GM18519 (cell line): ENCODE data around the gene ACTN3.
"Not testable (repeated sequence)": the region's sequence is repeated elsewhere in the genome, so short reads cannot be mapped to it uniquely, and the experiment has no call there.

ENCODE experiments used
- ATAC-seq: cut with Tn5 transposase; IDR thresholded peaks from one replicate; pipeline ENCODE4 v1.9.1; 2021; ENCODE audit warnings: mild to moderate bottlenecking, moderate library complexity; ENCODE audit not compliant: unreplicated experiment, low FRiP score

Gene ACTN3

DNA sequence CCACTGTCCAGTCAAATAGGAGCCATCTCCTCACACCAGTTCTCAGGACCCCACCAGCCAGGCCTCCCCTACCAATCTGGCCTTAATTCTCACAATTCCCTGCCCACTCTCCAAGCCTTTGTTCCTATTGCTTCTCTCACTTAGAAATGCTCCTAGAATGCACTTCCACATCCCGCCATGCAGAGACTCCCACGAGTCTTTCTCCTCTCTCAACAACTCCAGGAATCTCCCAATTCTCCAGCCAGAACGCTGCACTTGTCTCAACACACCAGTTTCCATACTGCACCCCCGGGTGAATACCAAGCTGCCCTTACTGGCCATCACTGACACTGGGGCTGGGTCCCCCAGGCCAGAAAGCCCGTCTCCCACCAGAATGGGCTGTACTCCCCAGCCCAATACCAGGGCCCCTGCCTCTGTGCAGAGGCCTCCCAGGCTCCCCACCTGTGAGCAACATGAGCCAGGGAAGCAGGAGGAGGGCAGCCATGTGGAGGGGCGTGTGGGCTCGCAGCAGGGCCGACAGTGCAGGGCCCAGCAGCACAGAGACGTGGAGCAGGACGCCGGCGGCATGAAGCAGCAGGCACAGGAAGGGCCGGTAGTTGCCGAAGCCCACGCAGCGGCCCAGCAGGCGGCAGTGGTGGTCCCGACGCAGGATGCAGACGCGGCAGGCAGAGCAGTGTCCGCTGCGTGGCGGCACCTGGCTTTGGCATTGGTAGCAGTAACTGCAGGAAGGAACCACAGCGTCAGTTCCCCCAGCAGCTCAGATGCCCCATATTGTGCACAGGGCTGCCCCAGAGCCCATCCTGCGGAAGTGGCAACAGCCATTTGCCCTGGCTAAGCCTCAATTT lies 3.2 kb upstream of the ACTN3 start:
- no peak for ATAC-seq

DNA sequence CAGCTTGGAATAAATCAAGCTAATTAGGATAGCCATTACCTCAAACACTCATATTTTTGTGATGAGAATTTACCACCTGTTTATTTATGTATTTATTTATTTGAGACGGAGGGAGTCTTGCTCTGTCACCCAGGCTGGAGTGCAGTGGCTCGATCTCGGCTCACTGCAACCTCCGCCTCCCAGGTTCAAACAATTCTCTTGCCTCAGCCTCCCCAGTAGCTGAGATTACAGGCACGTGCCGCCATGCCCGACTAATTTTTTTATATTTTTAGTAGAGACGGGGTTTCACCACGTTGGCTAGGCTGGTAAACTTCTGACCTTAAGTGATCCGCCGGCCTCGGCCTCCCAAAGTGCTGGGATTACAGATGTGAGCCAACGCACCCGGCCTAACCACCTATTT lies 1.8 kb upstream of the ACTN3 start:
- not testable (repeated sequence) for ATAC-seq

DNA sequence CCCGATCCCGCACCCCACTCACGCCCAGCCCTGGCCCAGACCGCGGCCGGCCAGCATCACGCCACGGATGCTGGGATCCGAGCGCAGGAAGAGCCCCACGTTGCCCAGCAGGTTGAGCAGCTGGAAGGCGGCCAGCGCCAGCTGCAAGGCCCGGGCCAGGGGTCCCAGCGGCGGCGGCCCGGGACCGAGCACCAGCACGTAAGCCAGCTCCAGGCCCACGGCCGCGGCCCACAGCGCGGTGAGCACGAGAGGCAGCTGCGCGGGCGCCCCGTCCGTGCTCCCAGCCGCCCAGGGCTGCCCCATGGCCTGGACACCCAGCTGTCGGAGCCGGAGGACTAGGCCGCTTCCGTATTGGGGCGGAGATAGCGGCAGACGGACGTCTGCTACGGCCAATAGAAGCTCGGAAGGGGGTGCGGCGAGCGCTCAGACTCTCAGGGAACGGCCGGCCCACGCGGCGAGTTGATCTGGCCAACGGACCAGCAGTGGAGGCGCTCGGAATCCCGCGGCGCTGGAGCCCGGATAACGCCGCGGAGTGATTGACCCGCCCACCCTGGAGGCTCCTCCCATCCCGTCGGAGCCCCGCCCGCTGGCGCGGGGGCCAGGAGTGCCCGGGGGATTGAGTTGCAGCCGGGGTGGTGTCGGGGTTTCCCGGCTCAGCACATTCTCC lies 869 bp upstream of the ACTN3 start, which contains the start of gene ZDHHC24:
TSS of gene ZDHHC24 (minus strand) at position 348 of the 667 bp plus-strand sequence. CDS start at position 303, 45 bp downstream.
- peak; percentile 58 for ATAC-seq

DNA sequence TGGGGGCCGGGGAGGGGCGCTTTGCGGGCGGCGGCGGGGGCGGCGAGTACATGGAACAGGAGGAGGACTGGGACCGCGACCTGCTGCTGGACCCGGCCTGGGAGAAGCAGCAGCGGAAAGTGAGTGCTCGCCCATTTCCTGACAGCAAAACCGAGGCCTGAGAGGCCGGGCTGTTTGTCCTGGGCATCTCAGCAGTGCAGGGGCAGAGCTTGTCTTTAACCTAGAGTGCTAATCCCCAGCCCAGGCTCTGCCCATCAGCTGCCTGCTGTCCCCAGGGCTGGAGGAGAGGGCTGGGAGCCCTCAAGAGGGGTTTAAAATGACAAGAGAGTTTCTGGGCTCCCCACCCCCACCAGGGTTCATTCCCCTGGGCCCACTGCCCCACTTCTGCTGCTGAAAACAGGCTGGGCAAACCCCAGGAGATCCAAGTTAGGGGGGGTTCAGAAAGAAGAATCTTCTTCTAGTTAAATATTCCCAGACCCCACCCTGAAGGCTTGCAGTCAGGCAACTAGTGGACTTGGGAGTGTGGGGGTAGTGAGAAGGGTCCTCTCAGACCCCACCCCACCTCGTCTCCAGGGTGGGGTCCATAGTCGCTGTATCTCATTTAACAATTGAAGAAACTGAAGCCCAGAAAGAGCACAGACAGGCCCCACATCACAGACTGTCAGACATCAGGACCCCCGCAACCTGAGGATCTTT lies 411 bp downstream of the ACTN3 start:
- ATAC-seq: no peak

DNA sequence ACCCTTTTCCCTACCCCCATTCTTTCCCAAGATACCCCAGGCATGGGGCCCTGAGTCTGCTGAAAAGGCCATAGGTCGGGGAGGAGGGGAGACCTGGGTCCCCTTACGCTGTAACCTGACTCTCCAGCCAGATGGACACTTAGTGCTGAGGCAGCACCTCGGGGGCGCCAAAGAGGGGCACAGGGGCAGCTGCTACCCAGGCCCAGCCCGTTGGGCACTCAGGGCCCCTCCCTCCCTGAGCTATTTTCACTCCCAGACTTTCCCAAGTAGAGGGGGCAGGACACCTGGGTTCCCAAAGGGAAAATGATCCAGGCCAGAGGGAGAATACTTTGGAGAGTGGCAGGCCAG lies 933 bp downstream of the ACTN3 start:
- ATAC-seq: no peak

DNA sequence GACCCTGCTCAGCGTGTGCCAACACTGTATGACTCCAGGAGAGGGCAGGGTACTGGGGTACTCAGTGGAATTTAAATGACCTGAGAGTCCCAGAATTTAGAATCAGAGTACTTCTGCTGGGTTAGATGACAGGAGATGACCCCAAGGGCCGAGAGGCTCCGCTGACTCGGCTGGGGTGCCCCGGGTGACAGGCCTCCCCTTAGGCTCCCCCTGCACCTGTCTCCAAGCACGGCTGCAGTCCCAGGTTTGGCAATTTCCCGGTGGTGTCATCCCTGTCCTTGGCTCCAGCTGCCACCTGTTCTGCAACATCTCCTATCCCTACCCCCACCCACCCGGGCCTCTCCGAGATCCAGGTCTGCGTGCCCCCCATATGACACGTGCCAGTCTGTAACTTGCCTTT lies 1.3 kb downstream of the ACTN3 start:
- no peak for ATAC-seq

DNA sequence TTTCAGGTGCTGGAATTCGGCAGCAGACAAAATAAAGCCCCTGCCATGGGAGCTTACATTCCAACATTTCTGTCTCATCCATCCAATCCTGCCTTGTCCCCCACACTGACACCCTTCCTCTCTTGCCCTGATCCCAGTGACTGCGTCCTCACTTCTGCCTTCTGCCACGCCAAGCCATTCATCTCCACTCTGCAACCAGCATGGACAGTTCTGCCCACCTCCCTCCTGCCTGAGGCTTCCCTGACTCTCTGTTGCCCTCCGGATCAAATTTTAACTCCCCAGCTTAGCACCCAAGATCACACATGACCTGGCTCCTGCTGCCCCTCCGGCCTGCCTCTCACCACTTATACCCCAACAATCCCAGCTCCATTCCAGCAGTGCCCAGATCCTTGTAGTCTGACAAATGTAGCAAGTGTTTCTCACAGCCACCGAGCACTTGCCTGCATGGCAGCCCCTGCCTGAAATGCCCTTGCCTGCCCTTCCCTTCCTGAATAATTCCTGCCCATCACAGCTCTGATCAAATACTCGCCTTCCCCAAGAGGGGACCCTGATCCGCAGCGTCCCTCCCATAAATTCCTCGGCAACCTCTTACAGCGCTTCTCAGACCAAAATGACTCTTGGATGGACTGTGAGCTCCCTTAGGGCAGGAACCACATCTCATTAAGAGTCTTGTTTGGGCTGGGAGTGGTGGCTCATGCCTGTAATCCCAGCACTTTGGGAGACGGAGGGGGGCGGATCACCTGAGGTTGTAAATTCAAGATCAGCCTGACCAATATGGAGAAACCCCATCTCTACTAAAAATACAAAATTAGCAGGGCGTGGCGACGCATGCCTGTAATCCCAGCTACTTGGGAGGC lies 2.3 kb downstream of the ACTN3 start:
- ATAC-seq: no peak

DNA sequence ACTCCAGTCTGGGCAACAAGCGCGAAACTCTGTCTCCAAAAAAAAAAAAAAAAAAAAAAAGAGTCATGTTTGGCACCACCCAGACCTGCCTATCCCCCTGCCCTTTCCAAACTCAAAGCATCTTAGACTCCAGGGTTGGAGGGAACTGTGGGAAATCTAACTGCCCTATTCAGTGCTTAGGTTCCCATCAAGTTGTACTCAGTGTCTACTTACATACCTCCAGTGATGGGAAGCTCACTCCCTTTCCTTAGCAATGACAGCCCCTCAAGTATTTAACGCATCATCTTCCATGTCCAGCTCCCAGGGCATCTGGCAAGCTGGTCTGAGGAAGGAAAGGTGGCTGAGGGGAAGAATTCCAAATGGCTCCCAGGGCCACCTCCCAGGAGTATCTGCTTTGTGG lies 3.0 kb downstream of the ACTN3 start:
- ATAC-seq: no peak

DNA sequence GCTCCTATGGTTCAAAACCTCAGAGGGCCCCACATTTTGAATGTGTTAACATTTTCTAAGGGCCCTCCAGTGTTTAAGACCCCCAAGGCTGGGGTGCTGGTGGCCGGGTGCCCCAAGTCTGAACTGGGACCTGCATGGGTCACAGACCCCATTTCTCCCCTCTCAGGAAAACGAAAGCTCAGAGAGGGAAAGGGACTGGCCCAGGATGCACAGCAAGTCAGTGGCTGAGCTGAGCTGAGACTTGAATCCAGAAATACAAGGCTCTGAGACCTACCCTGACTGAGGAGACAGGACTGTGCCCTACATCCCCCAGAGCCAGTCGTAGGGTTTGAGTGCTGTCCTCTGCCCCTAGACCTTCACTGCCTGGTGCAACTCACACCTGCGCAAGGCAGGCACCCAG lies 4.2 kb downstream of the ACTN3 start:
- no peak for ATAC-seq

DNA sequence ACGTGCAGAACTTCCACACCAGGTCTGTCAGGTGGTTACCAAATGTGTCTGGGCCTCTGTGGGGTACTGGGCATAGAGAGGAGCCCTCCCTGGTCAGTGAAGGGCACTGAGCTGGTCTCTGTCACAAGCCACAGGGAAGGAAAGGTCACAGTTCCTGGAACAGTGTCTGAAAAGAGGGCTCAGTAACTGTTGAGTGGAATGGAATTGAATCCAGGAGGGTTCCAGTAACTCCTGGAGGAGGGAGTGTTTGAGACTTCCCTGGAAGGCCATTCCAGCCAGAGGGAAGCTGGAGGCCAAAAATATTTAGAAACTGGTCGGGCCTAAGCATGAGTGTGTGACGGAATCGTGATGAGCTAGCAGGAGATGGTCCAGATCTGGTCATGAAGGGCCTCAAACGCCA lies 7.9 kb downstream of the ACTN3 start:
- no peak for ATAC-seq

DNA sequence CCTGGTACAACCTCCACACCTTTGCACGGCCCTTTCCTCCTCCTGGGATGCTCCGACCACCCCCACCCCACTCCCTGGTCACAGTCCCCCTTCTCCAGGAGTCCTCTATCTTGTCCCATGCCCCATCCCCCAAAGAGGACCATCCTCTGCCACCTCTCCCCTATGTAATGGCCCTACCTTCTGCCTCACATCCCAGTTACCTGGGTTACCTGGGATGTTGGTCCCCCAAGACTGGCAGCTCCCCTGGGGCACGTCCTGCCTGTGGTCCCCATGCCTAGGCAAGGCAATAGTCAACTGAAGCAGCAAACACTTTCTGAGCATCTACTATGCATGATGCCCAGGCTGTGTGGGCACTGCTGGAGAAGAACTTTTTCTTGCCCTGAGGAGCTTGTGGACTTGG lies 8.7 kb downstream of the ACTN3 start:
- ATAC-seq: no peak

DNA sequence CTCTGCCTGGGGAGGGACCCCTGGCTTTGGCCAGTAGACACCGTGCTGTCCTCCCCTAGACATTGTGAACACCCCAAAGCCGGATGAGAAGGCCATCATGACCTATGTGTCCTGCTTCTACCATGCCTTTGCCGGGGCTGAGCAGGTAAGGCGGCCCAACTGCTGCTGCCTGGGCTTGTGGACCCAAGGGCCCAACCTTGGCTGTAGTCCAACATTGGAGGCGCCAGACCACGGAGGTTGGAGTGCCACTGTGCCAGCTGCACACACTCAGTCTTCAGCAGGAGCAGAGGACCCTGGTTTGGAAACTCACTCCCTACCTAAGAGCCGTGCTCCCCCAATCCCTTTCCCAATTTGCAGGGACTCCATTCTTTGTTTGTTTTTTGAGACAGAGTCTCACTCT lies 9.4 kb downstream of the ACTN3 start:
- ATAC-seq: no peak

DNA sequence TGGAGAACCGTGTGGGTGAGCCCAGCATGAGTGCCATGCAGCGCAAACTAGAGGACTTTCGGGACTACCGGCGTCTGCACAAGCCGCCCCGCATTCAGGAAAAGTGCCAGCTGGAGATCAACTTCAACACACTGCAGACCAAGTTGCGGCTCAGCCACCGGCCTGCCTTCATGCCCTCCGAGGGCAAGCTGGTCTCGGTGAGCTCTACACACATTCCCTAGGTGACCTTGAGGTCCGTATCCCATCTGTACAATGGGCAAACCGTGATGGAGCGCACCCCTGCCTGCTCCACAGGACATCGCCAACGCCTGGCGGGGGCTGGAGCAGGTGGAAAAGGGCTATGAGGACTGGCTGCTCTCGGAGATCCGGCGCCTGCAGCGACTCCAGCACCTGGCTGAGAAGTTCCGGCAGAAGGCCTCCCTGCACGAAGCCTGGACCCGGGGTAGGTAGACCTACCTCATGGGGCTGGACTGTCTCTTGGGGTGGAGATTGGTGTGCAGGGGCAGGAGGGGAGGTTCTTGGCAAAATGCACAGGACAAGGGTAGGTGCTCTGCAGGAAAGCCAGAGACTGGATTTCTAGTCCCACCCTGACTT lies 11.1 kb downstream of the ACTN3 start:
- no peak for ATAC-seq

DNA sequence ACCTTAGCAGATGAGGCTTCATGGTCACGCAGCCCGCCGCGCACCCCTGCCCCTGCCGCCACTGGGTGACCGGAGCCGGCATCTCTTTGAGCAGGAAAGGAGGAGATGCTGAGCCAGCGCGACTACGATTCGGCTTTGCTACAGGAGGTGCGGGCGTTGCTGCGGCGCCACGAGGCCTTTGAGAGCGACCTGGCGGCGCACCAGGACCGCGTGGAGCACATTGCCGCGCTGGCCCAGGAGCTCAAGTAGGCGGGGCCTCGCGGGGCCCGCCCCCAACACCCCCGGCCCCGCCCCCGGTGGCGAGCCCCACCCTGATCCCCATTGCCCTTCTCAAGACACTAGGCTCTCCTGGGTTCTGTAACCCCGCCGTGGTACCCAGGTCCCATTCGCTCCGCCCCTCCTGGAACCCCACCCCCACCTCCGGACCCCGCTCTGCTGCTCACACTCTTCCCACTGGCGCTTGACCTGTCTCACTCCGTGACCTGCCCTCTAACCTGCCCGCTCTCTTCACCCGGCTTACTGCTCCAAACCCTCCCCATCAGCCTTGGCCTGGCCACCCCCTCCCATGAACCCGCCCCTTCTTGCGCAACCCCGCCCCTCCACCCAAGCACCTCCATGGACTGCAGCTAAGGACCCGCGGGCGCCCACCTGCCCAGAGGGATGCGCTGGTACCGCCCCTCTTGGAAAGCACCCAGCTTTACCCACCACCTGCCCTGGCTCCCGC lies 12.6 kb downstream of the ACTN3 start:
- ATAC-seq: no peak

DNA sequence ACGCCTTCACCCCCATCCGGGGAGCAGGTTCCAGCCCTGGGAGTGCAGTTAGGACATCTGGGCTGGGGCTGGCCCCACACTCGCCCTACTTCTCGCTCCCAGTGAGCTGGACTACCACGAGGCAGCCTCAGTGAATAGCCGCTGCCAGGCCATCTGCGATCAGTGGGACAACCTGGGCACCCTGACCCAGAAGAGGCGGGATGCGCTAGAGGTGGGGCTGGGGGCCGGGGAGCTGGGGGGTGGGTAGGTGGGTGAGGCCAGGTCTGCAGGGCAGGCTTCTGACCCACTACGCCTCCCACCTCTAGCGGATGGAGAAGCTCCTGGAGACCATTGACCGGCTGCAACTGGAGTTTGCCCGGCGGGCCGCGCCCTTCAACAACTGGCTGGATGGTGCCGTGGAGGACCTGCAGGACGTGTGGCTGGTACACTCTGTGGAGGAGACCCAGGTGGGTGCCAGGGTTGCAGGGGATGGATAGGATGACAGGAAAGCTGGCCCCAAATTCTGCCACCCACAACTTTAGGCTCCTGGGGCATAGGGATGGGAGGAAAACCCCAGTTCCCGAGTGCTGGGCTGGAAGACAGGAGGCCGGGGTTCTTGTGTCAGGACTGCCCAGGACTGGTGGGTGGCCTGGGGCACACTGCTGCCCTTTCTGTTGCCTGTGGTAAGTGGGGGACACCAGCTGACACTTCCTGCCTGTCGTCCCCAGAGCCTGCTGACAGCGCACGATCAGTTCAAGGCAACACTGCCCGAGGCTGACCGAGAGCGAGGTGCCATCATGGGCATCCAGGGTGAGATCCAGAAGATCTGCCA lies 13.4 kb downstream of the ACTN3 start:
- no peak for ATAC-seq

DNA sequence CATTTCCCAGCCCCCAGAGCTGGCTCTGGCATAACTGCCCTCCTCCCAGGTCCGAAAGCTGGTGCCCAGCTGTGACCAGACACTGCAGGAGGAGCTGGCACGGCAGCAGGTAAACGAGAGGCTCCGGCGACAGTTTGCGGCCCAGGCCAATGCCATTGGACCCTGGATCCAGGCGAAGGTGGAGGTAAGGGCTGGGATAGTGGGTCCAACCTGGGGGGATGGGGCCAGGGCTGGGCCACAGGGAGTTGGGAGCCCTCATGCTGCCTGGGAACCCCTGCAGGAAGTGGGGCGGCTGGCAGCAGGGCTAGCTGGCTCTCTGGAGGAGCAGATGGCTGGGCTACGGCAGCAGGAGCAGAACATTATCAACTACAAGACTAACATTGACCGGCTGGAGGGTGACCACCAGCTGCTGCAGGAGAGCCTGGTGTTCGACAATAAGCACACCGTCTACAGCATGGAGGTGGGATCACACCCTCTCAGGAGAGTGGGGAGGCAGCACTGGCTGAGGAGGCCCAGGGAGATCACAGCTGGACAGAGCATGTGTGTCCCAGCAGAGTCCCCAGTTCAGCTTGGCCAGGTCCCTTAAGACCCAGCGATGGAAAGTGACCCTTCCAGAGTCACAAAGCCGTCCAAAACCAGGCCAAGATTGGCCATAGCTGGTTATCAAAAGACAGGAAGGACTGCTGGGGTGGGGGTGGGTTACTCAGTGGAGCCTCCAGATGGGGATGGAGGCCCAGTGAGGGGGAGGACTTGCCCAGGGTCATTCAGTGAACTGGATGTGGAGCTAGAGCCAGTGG lies 14.7 kb downstream of the ACTN3 start:
- no peak for ATAC-seq

DNA sequence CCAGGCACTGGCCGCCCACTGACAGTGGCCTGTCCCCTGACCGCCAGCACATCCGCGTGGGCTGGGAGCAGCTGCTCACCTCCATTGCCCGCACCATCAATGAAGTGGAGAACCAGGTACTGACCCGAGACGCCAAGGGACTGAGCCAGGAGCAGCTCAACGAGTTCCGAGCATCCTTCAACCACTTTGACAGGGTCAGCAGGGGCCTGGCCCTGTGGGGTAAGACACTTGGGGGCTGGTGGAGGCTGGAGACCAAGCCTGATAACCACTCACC lies 15.2 kb downstream of the ACTN3 start:
- no peak for ATAC-seq

DNA sequence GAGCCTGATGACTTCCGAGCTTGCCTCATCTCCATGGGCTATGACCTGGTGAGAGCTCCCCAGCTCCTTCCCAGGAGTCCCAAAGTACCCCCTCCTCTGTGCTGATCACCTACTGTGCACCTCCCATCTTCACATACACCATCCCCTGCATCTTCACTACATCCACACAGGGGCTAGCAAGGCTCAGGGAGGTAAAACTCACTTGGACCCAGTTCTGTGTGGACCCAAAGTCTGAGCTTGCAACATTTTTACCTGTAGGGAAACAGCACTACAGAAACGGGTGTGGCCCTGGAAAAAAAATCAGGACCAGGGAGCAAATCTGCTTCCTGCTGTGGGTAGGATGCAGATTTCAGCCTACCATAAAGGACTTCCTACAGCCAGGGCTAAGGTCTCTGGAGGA lies 15.6 kb downstream of the ACTN3 start:
- no peak for ATAC-seq
